Measurements from ENCODE around the gene HDAC9.

The HDAC9 gene

GRCh38 chr7:18666107-18666728 lies 170.7 kb downstream of the HDAC9 start:
- Histone ChIP-seq H3K9me3 (ENCODE audit: insufficient read depth, low read length) (no peaks in the 10 kb centered on the region), H3K4me3 (ENCODE audit: low read length) (no peak overlapping the region; the same call in 1 of the 2 replicates), H3K9ac (ENCODE audit: low read length) (no peak overlapping the region), H3K4me1 (ENCODE audit: low read length) (peaks cover 5% of the 10 kb centered on the region; the same call in 1 of the 2 replicates), H4K20me1 (ENCODE audit: insufficient read depth, low read length) (no peaks in the 10 kb centered on the region), H3K79me2 (ENCODE audit: low read length) (no peaks in the 10 kb centered on the region), H3K36me3 (replicated peaks; ENCODE audit: low read depth, low read length) (no peaks in the 10 kb centered on the region), H3K4me2 (ENCODE audit: low read length) (peak overlapping the region; percentile 55), H2AFZ (ENCODE audit: low read depth, low read length) (peak overlapping the region; percentile 74), H3K27me3 (ENCODE audit: low read depth, low read length) (no peaks in the 10 kb centered on the region), H3K27ac (ENCODE audit: low read length) (no peak overlapping the region)
- no peak for TF ChIP-seq EZH2phosphoT487 (IDR thresholded peaks at IDR 0.05; ENCODE audit: low read depth)
- peak; percentile 89 for TF ChIP-seq CTCF (IDR thresholded peaks at IDR 0.05; ENCODE audit: low read depth, low read length)

- Histone ChIP-seq H3K9me3 (ENCODE audit: insufficient read depth, low read length) (no peaks in the 10 kb centered on the region), H3K9ac (ENCODE audit: low read length) (no peak overlapping the region), H3K27ac (ENCODE audit: low read length) (no peak overlapping the region), H3K36me3 (replicated peaks; ENCODE audit: low read depth, low read length) (no peaks in the 10 kb centered on the region), H3K4me1 (ENCODE audit: low read length) (peaks cover 8% of the 10 kb centered on the region; the same call in 1 of the 2 replicates), H3K4me3 (ENCODE audit: low read length) (no peak overlapping the region), H3K79me2 (ENCODE audit: low read length) (no peaks in the 10 kb centered on the region), H3K27me3 (ENCODE audit: low read depth, low read length) (no peaks in the 10 kb centered on the region), H4K20me1 (ENCODE audit: insufficient read depth, low read length) (no peaks in the 10 kb centered on the region), H2AFZ (ENCODE audit: low read depth, low read length) (no peak overlapping the region), H3K4me2 (ENCODE audit: low read length) (no peak overlapping the region)
- TF ChIP-seq CTCF (IDR thresholded peaks at IDR 0.05; ENCODE audit: low read depth, low read length), result no peak
- TF ChIP-seq EZH2phosphoT487 (IDR thresholded peaks at IDR 0.05; ENCODE audit: low read depth), result no peak
Observed at GRCh38 chr7:18667466-18667865, 171.9 kb downstream of the HDAC9 start.

- no peaks in the 10 kb centered on the region for H3K36me3 ChIP-seq (replicated peaks; ENCODE audit: low read depth, low read length)
- no peak overlapping the region for H3K27ac ChIP-seq (ENCODE audit: low read length)
- H3K9ac ChIP-seq (ENCODE audit: low read length), result no peak overlapping the region
- H3K9me3 ChIP-seq (ENCODE audit: insufficient read depth, low read length), result no peaks in the 10 kb centered on the region
- no peak overlapping the region for H3K4me2 ChIP-seq (ENCODE audit: low read length)
- no peaks in the 10 kb centered on the region for H3K79me2 ChIP-seq (ENCODE audit: low read length)
- no peaks in the 10 kb centered on the region for H4K20me1 ChIP-seq (ENCODE audit: insufficient read depth, low read length)
- peaks cover 4% of the 10 kb centered on the region; the same call in 1 of the 2 replicates for H3K4me1 ChIP-seq (ENCODE audit: low read length)
- H2AFZ ChIP-seq (ENCODE audit: low read depth, low read length), result no peak overlapping the region
- no peaks in the 10 kb centered on the region for H3K27me3 ChIP-seq (ENCODE audit: low read depth, low read length)
- no peak overlapping the region for H3K4me3 ChIP-seq (ENCODE audit: low read length)
- TF ChIP-seq CTCF (IDR thresholded peaks at IDR 0.05; ENCODE audit: low read depth, low read length) (no peak), EZH2phosphoT487 (IDR thresholded peaks at IDR 0.05; ENCODE audit: low read depth) (no peak)
Observed at GRCh38 chr7:18671176-18671575, 175.6 kb downstream of the HDAC9 start.

- TF ChIP-seq CTCF (IDR thresholded peaks at IDR 0.05; ENCODE audit: low read depth, low read length), result no peak
- TF ChIP-seq EZH2phosphoT487 (IDR thresholded peaks at IDR 0.05; ENCODE audit: low read depth), result no peak
- no peak overlapping the region for H3K4me3 ChIP-seq (ENCODE audit: low read length)
- no peaks in the 10 kb centered on the region for H3K27me3 ChIP-seq (ENCODE audit: low read depth, low read length)
- H3K9ac ChIP-seq (ENCODE audit: low read length), result no peak overlapping the region
- peaks cover 4% of the 10 kb centered on the region; the same call in 1 of the 2 replicates for H3K4me1 ChIP-seq (ENCODE audit: low read length)
- no peaks in the 10 kb centered on the region for H3K79me2 ChIP-seq (ENCODE audit: low read length)
- no peak overlapping the region for H3K4me2 ChIP-seq (ENCODE audit: low read length)
- no peaks in the 10 kb centered on the region for H3K9me3 ChIP-seq (ENCODE audit: insufficient read depth, low read length)
- no peaks in the 10 kb centered on the region for H3K36me3 ChIP-seq (replicated peaks; ENCODE audit: low read depth, low read length)
- no peak overlapping the region for H2AFZ ChIP-seq (ENCODE audit: low read depth, low read length)
- no peak overlapping the region for H3K27ac ChIP-seq (ENCODE audit: low read length)
- no peaks in the 10 kb centered on the region for H4K20me1 ChIP-seq (ENCODE audit: insufficient read depth, low read length)
Observed at GRCh38 chr7:18675579-18675978, 180.0 kb downstream of the HDAC9 start.

Measured in OCI-LY3 (cell line).